ENCODE data around the gene BCLAF3. TPM values are rescaled to one million over a fixed set of nuclear protein-coding genes. Genes with fewer than 3 reads are reported as not detected.

Gene BCLAF3
- total and polyA plus RNA-seq, 2 donors (not counting 3 experiments of a cell fraction or from before 2014, with no cell fraction given), result 5.0 to 5.1 TPM

DNA sequence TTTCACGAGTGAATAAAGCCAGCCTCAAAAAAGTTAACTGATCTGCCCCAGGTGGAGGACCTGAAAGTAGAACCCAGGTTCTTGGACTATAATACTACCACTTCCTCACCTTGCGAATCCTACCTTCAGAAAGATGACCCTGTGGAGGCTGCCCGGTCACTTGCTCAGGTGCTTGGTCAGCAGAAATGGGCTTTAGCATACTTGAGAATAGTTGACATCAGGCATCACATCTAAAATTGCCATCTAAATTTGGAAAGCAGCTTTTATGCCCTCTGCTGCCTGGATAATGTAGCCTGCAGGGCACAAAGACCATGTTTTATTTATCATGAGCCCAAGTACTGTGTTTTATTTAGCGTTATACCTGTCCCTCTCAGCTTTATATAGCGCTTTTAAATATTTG lies 3.0 kb downstream of the BCLAF3 start:
- H3K4me3 ChIP-seq (replicated peaks in 1 of 3; ENCODE audit: insufficient read depth in 1 of 3, low read depth in 1 of 3, low read length in 3 of 3), result no peak overlapping the region

More for the DNA sequence above, 3.0 kb downstream of the BCLAF3 start:
- Histone ChIP-seq H3K4me1 (ENCODE audit: control insufficient read depth, extremely low read depth, insufficient read depth, low read length) (peaks cover 3% of the 10 kb centered on the region), H4K20me1 (replicated peaks; ENCODE audit: control insufficient read depth, extremely low read depth, insufficient read depth, low read length) (no peaks in the 10 kb centered on the region), H3K9me3 (replicated peaks; ENCODE audit: control insufficient read depth, insufficient read depth, low read length) (no peaks in the 10 kb centered on the region), H2AFZ (ENCODE audit: low read depth, low read length) (no peak overlapping the region), H3K9me1 (replicated peaks; ENCODE audit: control insufficient read depth, extremely low read depth, insufficient read depth, low read length) (no peaks in the 10 kb centered on the region), H3K36me3 (ENCODE audit: control insufficient read depth in 2 of 2, extremely low read depth in 1 of 2, insufficient read depth in 2 of 2, low read length in 2 of 2) (no peaks in the 10 kb centered on the region), H3K27ac (ENCODE audit: insufficient read depth, low read depth, low read length) (no peak overlapping the region), H3K9ac (replicated peaks; ENCODE audit: extremely low read depth, insufficient read depth, low read length) (no peak overlapping the region), H3K4me2 (ENCODE audit: insufficient read depth, low read length) (no peak overlapping the region), H3K27me3 (ENCODE audit: control insufficient read depth in 2 of 2, insufficient read depth in 2 of 2, low read length in 2 of 2) (no peaks in the 10 kb centered on the region), H3K79me2 (ENCODE audit: control insufficient read depth, insufficient read depth, low read length) (no peaks in the 10 kb centered on the region)
- intact Hi-C loops (cut with micrococcal nuclease) (no loop called here), dilution Hi-C loops (cut with MboI; ENCODE audit: extremely low pct_ligation_motif_present, low sequenced_read_pairs) (no loop called here)
- DNase-seq (ENCODE audit: low read depth, low spot score) (no peak), FAIRE-seq (peak; percentile 62)
- no peak for TF ChIP-seq POLR2AphosphoS5 (IDR thresholded peaks at IDR 0.05; ENCODE audit: insufficient read depth, low read depth, low read length)
- TF ChIP-seq, protein P1, sequence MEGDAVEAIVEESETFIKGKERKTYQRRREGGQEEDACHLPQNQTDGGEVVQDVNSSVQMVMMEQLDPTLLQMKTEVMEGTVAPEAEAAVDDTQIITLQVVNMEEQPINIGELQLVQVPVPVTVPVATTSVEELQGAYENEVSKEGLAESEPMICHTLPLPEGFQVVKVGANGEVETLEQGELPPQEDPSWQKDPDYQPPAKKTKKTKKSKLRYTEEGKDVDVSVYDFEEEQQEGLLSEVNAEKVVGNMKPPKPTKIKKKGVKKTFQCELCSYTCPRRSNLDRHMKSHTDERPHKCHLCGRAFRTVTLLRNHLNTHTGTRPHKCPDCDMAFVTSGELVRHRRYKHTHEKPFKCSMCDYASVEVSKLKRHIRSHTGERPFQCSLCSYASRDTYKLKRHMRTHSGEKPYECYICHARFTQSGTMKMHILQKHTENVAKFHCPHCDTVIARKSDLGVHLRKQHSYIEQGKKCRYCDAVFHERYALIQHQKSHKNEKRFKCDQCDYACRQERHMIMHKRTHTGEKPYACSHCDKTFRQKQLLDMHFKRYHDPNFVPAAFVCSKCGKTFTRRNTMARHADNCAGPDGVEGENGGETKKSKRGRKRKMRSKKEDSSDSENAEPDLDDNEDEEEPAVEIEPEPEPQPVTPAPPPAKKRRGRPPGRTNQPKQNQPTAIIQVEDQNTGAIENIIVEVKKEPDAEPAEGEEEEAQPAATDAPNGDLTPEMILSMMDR (IDR thresholded peaks at IDR 0.05; ENCODE audit: extremely low read depth in 1 of 2, insufficient read depth in 1 of 2, low read depth in 1 of 2, low read length in 2 of 2), result no peak
- TF ChIP-seq POLR2A (IDR thresholded peaks at IDR 0.05; ENCODE audit: low read depth, low read length), result no peak
- TF ChIP-seq EZH2 (IDR thresholded peaks at IDR 0.05; ENCODE audit: borderline replicate concordance, low read depth, low read length, severe bottlenecking), result no peak
- TF ChIP-seq JUN (IDR thresholded peaks at IDR 0.05; ENCODE audit: borderline replicate concordance, insufficient read depth, insufficient read length, low read depth), result no peak
- no peak for TF ChIP-seq MAX (IDR thresholded peaks at IDR 0.05; ENCODE audit: insufficient read depth, insufficient read length)
- TF ChIP-seq GATA2 (IDR thresholded peaks at IDR 0.05; ENCODE audit: insufficient read depth, insufficient read length, low read depth, low read length), result no peak
- TF ChIP-seq FOS (IDR thresholded peaks at IDR 0.05; ENCODE audit: borderline replicate concordance, insufficient read depth, low read length), result no peak
- TF ChIP-seq MYC (IDR thresholded peaks at IDR 0.05; ENCODE audit: low read depth, low read length), result no peak
- no TSS peak for BruUV-seq (replicated peaks)
- ChIA-PET CTCF (no interaction called here), POLR2A (no interaction called here)
